Mesothelial cell of epicardium (in vitro differentiated cells): ENCODE measurements around the gene LBHD2. TPM values are rescaled to one million over a fixed set of nuclear protein-coding genes. Genes with fewer than 3 reads are reported as not detected.
"Not testable (repeated sequence)": the region's sequence is repeated elsewhere in the genome, so short reads cannot be mapped to it uniquely, and the experiment has no call there.

Experiments
- DNase-seq, 2 experiments: peaks; one replicate each; pipeline ENCODE4 v3.0.0; 2021; ENCODE audit warnings: low spot score in 2 of 2; ENCODE audit not compliant: unreplicated experiment in 2 of 2
- H3K27ac Mint-ChIP-seq: 2 replicates; pipeline ENCODE4 v1.8.0; 2021; ENCODE audit warnings: mixed read lengths
- H3K27me3 Mint-ChIP-seq: 2 replicates; pipeline ENCODE4 v1.8.0; 2021; ENCODE audit warnings: low read depth, mixed read lengths
- H3K36me3 Mint-ChIP-seq: 2 replicates; pipeline ENCODE4 v1.8.0; 2021; ENCODE audit warnings: mixed read lengths
- H3K4me1 Mint-ChIP-seq: 2 replicates; pipeline ENCODE4 v1.8.0; 2021; ENCODE audit warnings: mixed read lengths
- H3K4me3 Mint-ChIP-seq: 2 replicates; pipeline ENCODE4 v1.8.0; 2021; ENCODE audit warnings: mild to moderate bottlenecking, moderate library complexity, mixed read lengths
- H3K9me3 Mint-ChIP-seq: 2 replicates; pipeline ENCODE4 v1.8.0; 2021; ENCODE audit warnings: mixed read lengths
- CTCF ChIP-seq: fragments of 200-600 bp; sonication (generic); IDR thresholded peaks from one replicate; pipeline ENCODE4 v1.5.0; 2021; ENCODE audit warnings: antibody characterized with exemption; ENCODE audit not compliant: unreplicated experiment
- total RNA-seq: library from RNA; stranded (reverse); gene quantifications from 3 replicates; pipeline ENCODE4 v1.2.1, GENCODE V29; 2021

LBHD2 gene
- total RNA-seq, 1 donor from 2014 or later = not detected

- no peak for TF ChIP-seq CTCF
- DNase-seq = no peak
- Mint-ChIP-seq H3K9me3 (no peaks in the 10 kb centered on the region), H3K4me1 (peaks cover 10% of the 10 kb centered on the region), H3K36me3 (no peaks in the 10 kb centered on the region), H3K4me3 (no peak overlapping the region), H3K27me3 (peaks cover 3% of the 10 kb centered on the region), H3K27ac (no peak overlapping the region)
Measured at GRCh38 chr14:103118018-103118662, 34.1 kb downstream of the LBHD2 start.

- Mint-ChIP-seq H3K4me1 (peaks cover 10% of the 10 kb centered on the region), H3K9me3 (no peaks in the 10 kb centered on the region), H3K27me3 (peaks cover 3% of the 10 kb centered on the region), H3K27ac (no peak overlapping the region), H3K4me3 (no peak overlapping the region), H3K36me3 (no peaks in the 10 kb centered on the region)
- TF ChIP-seq CTCF = no peak
- DNase-seq = no peak
Measured at GRCh38 chr14:103118663-103119404, 34.8 kb downstream of the LBHD2 start.

GRCh38 chr14:103119527-103119926 lies 35.5 kb downstream of the LBHD2 start:
- peaks cover 15% of the 10 kb centered on the region for H3K4me1 Mint-ChIP-seq
- not testable (repeated sequence) for DNase-seq, H3K4me3 Mint-ChIP-seq, H3K36me3 Mint-ChIP-seq, H3K27me3 Mint-ChIP-seq, H3K27ac Mint-ChIP-seq, H3K9me3 Mint-ChIP-seq

- no peaks in the 10 kb centered on the region for H3K9me3 Mint-ChIP-seq
- peaks cover 20% of the 10 kb centered on the region for H3K27me3 Mint-ChIP-seq
- DNase-seq = no peak
- no peak overlapping the region for H3K4me3 Mint-ChIP-seq
- peaks cover 22% of the 10 kb centered on the region for H3K4me1 Mint-ChIP-seq
- H3K36me3 Mint-ChIP-seq = no peaks in the 10 kb centered on the region
- H3K27ac Mint-ChIP-seq = peak overlapping the region; percentile 79
- no peak for TF ChIP-seq CTCF
Measured at GRCh38 chr14:103121121-103121845, 37.3 kb downstream of the LBHD2 start.

GRCh38 chr14:103121846-103122584 lies 38.0 kb downstream of the LBHD2 start:
- peak; percentile 82 to 91 for DNase-seq

More at GRCh38 chr14:103121846-103122584, 38.0 kb downstream of the LBHD2 start:
- Mint-ChIP-seq H3K27me3 (peaks cover 20% of the 10 kb centered on the region), H3K36me3 (no peaks in the 10 kb centered on the region), H3K4me3 (peak overlapping the region; percentile 57), H3K9me3 (no peaks in the 10 kb centered on the region), H3K4me1 (peaks cover 24% of the 10 kb centered on the region), H3K27ac (peak overlapping the region; percentile 94)
- no peak for TF ChIP-seq CTCF
